ENCODE results near the gene OASL.

Gene OASL

DNA sequence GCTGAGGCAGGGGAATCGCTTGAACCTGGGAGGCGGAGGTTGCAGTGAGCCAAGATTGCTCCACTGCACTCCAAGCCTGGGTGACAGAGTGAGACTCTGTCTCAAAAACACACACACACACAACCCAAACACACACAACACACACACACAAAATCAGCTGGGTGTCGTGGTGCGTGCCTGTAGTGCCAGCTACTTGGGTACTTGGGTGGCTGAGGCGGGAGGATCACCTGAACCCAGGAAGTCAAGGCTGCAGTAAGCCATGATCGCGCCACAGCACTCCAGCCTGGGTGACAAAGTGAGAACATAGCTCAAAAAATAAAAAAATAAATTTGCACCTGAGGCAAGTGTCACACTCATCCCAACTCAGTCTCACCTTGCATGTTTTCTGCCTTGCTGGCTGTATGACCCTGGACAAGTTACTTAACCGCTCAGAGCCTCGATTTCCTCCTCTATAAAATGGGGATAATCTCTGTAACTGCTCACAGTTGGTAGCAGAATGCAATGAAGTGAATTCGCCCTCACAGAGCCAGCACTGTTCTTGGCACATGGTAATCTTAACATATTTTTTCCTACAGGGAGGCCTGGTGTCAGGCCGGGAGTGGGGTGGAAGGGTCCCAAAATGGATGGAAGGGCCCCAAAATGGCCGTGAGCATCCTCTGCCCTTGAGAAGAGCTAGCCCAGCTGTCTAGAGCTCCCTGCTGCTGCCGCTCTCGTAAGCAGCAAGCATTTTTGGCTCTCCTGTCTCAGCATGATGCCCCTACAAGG lies 61.3 kb downstream of the OASL start:
- in situ Hi-C loops (cut with MboI; ENCODE audit: low pct_unique_long_range_greater_than_20kb, low sequenced_read_pairs): no loop called here
- DNase-seq: no peak

DNA sequence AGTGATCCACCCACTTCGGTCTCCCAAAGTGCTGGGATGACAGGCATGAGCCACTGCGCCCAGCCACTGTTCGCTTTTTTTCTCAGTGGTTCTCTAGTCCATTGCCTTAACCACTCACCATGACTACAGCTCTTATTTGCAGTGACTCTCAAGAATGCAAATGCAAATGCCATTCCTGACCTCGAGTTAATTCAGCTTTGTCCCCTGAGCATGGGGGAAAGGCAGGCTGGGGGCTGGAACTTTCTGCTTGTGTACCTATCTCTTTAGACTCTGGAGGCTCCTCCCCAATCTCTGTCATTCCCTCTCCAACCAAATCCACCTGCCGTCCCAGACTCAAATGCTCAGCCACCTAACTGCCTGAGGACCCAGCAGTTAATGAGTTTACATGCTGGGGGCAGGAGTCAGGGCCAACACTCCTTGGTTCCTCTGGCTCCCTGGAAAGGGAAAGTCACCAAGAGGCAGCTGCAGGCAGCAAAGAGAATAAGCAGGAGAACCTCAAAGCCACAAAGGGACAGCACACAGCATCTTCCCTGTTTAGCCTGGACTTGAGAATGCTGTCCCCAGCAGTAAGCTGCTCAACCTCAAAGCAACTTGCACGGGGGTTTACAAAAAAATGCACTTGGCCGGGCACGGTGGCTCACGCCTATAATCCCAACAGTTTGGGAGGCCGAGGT lies 66.0 kb downstream of the OASL start:
- in situ Hi-C loops (cut with MboI; ENCODE audit: low pct_unique_long_range_greater_than_20kb, low sequenced_read_pairs): no loop called here
- DNase-seq: no peak

DNA sequence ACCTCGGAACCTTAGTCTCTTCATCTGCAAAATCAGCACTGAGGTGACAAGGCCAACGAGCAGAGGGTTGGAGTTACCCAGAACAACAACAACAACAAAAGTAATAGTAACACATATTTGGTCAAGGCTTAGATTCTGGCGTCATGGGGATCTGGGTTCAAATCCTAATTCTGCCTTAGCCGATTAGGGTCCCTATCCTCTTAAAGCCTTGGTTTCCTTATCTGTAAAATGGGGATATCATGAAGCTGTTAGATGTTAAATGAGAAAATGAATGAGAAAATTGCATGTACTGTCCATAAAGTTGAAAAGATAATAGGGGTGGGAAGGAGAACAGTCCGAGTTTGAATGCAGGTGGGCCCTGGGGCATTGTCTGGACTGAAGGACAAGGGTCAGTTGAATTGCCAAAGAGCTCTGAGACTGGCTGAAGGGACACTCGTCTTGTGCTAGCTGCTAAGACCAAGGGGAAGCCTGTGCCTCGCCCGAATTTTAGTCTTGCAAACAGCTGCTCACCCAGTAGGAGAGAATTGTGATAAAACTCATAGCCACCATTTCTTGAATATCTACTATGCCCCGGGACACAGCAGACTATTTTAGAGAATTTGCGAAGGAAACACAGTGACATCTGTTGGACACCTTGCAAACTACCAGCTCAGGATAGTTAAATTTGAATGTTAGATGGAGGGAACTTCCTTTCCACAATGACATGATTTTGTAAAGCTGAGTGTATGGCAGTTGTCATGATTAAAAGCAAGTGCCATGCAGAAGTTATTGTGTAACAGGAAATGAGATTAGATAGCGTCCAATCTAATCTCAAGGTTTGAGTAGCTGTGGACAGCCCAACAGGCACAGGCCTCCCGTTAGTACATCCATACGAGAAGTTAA lies 67.5 kb downstream of the OASL start:
- in situ Hi-C loops (cut with MboI; ENCODE audit: low pct_unique_long_range_greater_than_20kb, low sequenced_read_pairs): no loop called here
- peak; percentile 94 for DNase-seq

DNA sequence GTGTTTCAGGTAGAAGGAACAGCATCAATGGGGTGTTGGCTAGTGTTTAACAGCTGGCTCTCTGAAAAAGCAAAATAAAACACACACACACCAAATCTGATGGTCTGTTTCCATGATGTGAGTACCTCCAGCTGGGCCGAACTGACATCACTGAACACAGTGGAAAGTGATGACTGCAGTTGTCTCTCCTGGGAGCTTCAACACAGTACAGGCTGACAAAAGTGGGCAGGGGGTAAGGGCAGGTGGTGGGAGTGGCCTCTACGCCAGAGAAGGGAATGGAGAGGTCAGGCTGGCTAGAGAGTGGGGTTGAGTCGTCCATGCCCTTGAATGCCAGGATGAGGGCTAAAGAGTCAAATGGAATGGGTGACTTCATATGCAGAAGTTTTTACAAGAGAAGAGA lies 68.7 kb downstream of the OASL start:
- in situ Hi-C loops (cut with MboI; ENCODE audit: low pct_unique_long_range_greater_than_20kb, low sequenced_read_pairs): no loop called here

More for the DNA sequence above, 68.7 kb downstream of the OASL start:
- DNase-seq: no peak
